ENCODE data around the gene HNF1B.
"Not testable (repeated sequence)": the region's sequence is repeated elsewhere in the genome, so short reads cannot be mapped to it uniquely, and the experiment has no call there.

Gene HNF1B

DNA sequence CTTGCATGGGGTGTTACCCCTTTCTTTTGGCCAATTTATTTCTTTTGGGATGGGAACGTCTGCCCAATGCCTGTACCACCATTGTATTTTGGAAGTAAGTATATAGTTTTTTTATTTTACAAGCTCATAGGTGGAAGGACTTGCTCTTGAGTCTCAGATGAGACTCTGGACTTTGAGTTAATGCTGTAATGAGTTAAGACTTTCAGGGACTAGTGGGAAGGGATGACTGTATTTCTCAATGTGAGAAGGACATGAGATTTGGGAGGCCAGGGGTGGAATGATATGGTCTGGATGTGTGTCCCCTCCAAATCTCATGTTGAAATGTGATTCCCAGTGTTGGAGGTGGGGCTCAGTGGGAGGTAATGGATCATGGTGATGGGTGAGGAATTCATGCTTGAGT lies 49.1 kb downstream of the HNF1B start:
- no peak for DNase-seq (ENCODE audit: low read depth in 2 of 2)
- H3K4me3 ChIP-seq (replicated peaks in 1 of 2; ENCODE audit: low read depth in 2 of 2, low read length in 2 of 2), result no peak overlapping the region
- TF ChIP-seq, protein P1, sequence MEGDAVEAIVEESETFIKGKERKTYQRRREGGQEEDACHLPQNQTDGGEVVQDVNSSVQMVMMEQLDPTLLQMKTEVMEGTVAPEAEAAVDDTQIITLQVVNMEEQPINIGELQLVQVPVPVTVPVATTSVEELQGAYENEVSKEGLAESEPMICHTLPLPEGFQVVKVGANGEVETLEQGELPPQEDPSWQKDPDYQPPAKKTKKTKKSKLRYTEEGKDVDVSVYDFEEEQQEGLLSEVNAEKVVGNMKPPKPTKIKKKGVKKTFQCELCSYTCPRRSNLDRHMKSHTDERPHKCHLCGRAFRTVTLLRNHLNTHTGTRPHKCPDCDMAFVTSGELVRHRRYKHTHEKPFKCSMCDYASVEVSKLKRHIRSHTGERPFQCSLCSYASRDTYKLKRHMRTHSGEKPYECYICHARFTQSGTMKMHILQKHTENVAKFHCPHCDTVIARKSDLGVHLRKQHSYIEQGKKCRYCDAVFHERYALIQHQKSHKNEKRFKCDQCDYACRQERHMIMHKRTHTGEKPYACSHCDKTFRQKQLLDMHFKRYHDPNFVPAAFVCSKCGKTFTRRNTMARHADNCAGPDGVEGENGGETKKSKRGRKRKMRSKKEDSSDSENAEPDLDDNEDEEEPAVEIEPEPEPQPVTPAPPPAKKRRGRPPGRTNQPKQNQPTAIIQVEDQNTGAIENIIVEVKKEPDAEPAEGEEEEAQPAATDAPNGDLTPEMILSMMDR (IDR thresholded peaks at IDR 0.05; ENCODE audit: low read depth, low read length), result no peak

DNA sequence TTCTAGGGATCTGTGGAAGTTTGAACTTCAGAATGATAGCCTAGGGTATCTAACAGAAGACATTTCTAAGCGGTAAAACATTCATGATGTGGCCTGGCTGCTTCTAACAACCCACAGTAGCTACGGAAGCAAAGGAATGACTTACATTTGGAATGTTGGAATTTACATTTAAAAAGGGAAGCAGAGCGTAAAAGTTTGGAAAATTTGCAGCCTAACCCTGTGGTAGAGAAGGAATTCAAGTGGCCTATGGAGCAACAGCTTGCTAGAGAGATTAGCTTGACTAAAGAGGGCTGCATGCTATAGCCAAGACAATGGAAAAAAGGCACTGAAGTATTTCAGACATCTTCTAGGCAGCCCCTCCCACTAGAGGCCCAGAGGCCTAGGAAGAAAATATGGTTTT lies 50.1 kb downstream of the HNF1B start:
- TF ChIP-seq, protein P1 (IDR thresholded peaks at IDR 0.05; ENCODE audit: low read depth, low read length), result no peak
- no peak overlapping the region for H3K4me3 ChIP-seq (replicated peaks in 1 of 2; ENCODE audit: low read depth in 2 of 2, low read length in 2 of 2)
- DNase-seq (ENCODE audit: low read depth in 2 of 2), result no peak

DNA sequence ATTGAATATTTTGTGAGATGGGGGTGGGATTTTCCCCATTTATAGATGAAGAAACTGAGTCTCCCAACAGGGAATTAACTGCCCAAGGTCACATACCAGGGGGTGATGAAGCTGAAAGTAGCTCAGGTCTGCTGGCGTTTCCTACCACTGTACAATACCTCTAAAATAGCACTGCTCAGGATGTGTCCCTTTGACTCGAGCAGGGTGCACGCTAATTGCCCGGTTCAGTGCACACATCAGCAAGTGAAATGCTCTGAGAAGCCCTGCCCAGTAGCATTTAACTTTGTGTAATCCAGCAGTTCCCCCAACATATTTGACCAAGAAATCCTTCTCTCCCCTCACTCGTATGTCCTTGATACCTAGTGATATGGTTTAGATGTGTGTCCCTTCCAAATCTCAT lies 51.5 kb downstream of the HNF1B start:
- no peak for DNase-seq (ENCODE audit: low read depth in 2 of 2)
- TF ChIP-seq, protein P1 (IDR thresholded peaks at IDR 0.05; ENCODE audit: low read depth, low read length), result no peak
- H3K4me3 ChIP-seq (replicated peaks in 1 of 2; ENCODE audit: low read depth in 2 of 2, low read length in 2 of 2), result no peak overlapping the region

DNA sequence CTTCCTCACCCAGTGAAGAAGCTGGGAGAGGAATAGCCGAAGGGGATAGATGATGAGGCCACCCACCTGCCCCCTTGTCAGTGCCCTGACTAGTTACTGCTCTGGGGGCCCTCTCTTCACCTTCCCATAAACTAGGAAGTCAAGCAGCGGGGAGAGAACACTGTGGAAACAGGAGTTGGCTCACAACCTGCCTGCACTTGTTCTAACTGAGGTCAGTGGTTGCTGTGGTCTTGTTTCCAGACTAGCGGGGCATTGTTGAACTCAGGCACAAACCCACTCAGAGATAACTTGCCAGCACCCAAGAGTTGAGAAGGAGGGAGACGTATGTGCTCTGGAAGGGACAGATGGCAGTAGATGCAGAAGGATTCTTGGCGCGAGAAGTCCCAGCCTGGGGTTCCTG lies 53.1 kb downstream of the HNF1B start:
- no peak overlapping the region for H3K4me3 ChIP-seq (replicated peaks in 1 of 2; ENCODE audit: low read depth in 2 of 2, low read length in 2 of 2)
- DNase-seq (ENCODE audit: low read depth in 2 of 2), result no peak

DNA sequence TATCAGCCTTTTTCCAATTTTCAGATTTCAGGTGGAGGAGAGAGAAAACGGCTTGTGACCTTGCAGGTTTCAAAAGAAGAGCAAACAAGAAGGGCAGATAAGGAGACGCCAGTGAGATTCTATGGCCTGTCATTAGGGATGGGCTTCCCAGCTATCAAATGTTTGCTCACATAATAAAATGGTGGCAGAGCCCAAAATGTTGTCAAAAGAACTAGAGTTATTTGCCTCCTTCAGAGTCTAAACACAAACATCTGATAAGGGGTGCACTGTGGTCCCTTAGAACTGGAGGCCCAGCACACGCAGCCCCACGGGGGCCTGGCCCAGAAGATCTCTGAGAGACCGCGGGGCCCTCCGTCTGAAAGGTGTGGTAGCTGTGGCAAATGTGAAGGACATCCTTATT lies 55.5 kb downstream of the HNF1B start:
- H3K4me3 ChIP-seq (replicated peaks in 1 of 2; ENCODE audit: low read depth in 2 of 2, low read length in 2 of 2), result no peak overlapping the region
- DNase-seq (ENCODE audit: low read depth in 2 of 2), result no peak
- TF ChIP-seq, protein P1 (IDR thresholded peaks at IDR 0.05; ENCODE audit: low read depth, low read length), result no peak

More for the DNA sequence above, 53.1 kb downstream of the HNF1B start:
- TF ChIP-seq, protein P1 (IDR thresholded peaks at IDR 0.05; ENCODE audit: low read depth, low read length), result no peak

DNA sequence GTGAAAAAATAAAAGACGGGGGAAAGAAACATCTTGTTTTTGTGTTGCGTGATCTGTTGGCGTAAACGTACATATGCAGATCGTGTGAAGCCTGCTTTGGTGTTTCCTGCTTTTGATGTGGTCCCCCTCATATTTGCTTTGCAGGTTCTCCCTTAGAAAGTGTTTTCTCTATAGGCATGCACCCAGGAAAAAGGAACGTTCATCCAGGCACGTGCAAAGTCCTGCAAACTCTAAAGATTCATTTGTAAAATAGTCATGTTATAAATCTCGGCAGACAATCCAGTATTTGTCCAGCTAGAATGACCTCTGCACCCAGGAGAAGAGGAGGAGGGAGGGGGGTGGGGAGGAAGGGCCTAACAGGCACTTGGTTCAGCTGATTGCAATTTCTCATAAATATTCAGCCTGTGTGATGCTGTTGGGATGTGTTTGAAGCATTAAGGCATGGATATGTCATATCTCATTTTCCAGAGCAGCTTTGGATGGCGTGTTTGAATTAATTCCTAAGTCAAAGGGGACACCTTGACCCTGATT lies 61.3 kb downstream of the HNF1B start:
- TF ChIP-seq, protein P1 (IDR thresholded peaks at IDR 0.05; ENCODE audit: low read depth, low read length), result no peak
- DNase-seq (ENCODE audit: low read depth in 2 of 2), result no peak
- H3K4me3 ChIP-seq (replicated peaks in 1 of 2; ENCODE audit: low read depth in 2 of 2, low read length in 2 of 2), result no peak overlapping the region

DNA sequence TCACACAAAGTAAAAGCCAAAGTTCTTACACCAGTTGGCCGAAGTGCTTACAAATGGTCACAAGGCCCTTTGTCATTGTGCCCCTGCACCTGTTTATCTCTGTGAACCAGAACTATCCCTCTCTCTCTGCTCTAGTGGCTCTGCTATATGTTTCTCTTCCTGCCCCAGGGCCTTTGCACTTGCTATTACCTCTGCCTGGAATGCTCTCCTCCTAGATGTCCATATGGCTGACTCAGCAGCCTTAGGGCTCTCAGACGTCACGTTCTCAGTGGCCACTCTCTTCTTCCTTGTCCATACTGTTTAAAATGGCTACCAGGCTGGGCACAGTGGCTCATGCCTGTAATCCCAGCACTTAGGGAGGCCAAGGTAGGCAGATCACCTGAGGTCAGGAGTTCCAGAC lies 62.9 kb downstream of the HNF1B start:
- TF ChIP-seq, protein P1 (IDR thresholded peaks at IDR 0.05; ENCODE audit: low read depth, low read length), result no peak
- DNase-seq (ENCODE audit: low read depth in 2 of 2), result no peak
- no peak overlapping the region for H3K4me3 ChIP-seq (replicated peaks in 1 of 2; ENCODE audit: low read depth in 2 of 2, low read length in 2 of 2)

DNA sequence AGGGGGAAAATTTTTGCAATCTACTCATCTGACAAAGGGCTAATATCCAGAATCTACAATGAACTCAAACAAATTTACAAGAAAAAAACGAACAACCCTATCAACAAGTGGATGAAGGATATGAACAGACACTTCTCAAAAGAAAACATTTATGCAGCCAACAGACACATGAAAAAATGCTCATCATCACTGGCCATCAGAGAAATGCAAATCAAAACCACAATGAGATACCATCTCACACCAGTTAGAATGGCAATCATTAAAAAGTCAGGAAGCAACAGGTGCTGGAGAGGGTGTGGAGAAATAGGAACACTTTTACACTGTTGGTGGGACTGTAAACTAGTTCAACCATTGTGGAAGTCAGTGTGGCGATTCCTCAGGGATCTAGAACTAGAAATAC lies 64.9 kb downstream of the HNF1B start:
- DNase-seq (ENCODE audit: low read depth in 2 of 2); H3K4me3 ChIP-seq (replicated peaks in 1 of 2; ENCODE audit: low read depth in 2 of 2, low read length in 2 of 2): not testable (repeated sequence)
